Measurements from ENCODE around the gene MSI1. TPM values are rescaled to one million over a fixed set of nuclear protein-coding genes. Genes with fewer than 3 reads are reported as not detected.

MSI1 gene
- total and polyA plus RNA-seq, 2 of the 13 experiments (the other 11 are each of a cell fraction or from before 2014, with no cell fraction given), result 0.09 to 0.46 TPM

DNA sequence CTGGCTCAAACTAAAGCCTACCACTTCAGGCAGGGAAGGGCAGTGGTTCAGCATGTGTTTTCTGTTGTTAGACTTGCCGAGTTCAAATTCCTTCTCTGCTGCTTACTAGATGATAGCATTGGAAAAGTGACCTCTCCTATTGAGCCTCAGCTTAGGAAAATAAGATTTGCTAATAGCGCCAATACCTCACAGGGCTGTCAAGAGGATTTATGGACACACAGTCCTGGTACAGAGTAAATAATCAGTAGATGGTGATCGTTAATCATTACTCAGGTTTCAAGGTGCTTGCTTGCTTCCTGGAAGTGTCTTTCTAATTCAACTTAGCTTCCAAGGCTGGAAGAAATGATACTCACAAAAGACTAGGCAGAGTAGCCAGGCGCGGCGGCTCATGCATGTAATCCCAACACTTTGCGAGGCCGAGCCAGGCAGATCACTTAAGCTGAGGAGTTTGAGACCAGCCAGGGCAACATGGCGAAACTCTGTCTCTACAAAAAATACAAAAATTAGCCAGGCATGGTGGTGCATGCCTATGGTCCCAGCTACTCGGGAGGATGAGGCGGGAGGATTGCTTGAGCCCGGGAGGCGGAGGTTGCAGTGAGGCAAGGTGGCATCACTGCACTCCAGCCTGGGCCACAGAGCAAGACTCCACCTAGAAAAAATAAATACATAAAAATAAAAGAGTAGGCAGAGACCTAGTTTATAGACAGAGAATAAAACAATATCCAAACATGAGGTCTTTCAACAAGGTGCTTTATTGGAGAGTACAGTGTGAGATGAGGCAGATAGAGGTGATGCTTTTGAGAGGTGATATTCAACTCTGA lies 47.4 kb downstream of the MSI1 start (continued):
- TF ChIP-seq MED8 (CRISPR knock-in tag; IDR thresholded peaks at IDR 0.05; ENCODE audit: insufficient replicate concordance) (no peak), ISL2 (CRISPR knock-in tag; IDR thresholded peaks at IDR 0.05) (peak; percentile 62; the same call in 1 of the 2 replicates), ZSCAN29 (CRISPR knock-in tag; conservative IDR thresholded peaks at IDR 0.05) (no peak), ZSCAN20 (CRISPR knock-in tag; IDR thresholded peaks at IDR 0.05; ENCODE audit: borderline replicate concordance) (no peak)
- TF ChIP-seq, protein P1, sequence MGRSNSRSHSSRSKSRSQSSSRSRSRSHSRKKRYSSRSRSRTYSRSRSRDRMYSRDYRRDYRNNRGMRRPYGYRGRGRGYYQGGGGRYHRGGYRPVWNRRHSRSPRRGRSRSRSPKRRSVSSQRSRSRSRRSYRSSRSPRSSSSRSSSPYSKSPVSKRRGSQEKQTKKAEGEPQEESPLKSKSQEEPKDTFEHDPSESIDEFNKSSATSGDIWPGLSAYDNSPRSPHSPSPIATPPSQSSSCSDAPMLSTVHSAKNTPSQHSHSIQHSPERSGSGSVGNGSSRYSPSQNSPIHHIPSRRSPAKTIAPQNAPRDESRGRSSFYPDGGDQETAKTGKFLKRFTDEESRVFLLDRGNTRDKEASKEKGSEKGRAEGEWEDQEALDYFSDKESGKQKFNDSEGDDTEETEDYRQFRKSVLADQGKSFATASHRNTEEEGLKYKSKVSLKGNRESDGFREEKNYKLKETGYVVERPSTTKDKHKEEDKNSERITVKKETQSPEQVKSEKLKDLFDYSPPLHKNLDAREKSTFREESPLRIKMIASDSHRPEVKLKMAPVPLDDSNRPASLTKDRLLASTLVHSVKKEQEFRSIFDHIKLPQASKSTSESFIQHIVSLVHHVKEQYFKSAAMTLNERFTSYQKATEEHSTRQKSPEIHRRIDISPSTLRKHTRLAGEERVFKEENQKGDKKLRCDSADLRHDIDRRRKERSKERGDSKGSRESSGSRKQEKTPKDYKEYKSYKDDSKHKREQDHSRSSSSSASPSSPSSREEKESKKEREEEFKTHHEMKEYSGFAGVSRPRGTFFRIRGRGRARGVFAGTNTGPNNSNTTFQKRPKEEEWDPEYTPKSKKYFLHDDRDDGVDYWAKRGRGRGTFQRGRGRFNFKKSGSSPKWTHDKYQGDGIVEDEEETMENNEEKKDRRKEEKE (IDR thresholded peaks at IDR 0.05), result no peak
- TF ChIP-seq, protein P2, sequence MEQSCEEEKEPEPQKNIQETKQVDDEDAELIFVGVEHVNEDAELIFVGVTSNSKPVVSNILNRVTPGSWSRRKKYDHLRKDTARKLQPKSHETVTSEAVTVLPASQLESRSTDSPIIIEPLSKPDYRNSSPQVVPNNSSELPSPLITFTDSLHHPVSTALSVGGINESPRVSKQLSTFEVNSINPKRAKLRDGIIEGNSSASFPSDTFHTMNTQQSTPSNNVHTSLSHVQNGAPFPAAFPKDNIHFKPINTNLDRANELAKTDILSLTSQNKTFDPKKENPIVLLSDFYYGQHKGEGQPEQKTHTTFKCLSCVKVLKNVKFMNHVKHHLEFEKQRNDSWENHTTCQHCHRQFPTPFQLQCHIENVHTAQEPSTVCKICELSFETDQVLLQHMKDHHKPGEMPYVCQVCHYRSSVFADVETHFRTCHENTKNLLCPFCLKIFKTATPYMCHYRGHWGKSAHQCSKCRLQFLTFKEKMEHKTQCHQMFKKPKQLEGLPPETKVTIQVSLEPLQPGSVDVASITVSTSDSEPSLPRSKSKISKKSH (CRISPR knock-in tag; IDR thresholded peaks at IDR 0.05; ENCODE audit: borderline replicate concordance), result no peak
- TF ChIP-seq, protein P3, sequence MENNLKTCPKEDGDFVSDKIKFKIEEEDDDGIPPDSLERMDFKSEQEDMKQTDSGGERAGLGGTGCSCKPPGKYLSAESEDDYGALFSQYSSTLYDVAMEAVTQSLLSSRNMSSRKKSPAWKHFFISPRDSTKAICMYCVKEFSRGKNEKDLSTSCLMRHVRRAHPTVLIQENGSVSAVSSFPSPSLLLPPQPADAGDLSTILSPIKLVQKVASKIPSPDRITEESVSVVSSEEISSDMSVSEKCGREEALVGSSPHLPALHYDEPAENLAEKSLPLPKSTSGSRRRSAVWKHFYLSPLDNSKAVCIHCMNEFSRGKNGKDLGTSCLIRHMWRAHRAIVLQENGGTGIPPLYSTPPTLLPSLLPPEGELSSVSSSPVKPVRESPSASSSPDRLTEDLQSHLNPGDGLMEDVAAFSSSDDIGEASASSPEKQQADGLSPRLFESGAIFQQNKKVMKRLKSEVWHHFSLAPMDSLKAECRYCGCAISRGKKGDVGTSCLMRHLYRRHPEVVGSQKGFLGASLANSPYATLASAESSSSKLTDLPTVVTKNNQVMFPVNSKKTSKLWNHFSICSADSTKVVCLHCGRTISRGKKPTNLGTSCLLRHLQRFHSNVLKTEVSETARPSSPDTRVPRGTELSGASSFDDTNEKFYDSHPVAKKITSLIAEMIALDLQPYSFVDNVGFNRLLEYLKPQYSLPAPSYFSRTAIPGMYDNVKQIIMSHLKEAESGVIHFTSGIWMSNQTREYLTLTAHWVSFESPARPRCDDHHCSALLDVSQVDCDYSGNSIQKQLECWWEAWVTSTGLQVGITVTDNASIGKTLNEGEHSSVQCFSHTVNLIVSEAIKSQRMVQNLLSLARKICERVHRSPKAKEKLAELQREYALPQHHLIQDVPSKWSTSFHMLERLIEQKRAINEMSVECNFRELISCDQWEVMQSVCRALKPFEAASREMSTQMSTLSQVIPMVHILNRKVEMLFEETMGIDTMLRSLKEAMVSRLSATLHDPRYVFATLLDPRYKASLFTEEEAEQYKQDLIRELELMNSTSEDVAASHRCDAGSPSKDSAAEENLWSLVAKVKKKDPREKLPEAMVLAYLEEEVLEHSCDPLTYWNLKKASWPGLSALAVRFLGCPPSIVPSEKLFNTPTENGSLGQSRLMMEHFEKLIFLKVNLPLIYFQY (CRISPR knock-in tag; IDR thresholded peaks at IDR 0.05; ENCODE audit: borderline replicate concordance), result no peak
- TF ChIP-seq, protein P4, sequence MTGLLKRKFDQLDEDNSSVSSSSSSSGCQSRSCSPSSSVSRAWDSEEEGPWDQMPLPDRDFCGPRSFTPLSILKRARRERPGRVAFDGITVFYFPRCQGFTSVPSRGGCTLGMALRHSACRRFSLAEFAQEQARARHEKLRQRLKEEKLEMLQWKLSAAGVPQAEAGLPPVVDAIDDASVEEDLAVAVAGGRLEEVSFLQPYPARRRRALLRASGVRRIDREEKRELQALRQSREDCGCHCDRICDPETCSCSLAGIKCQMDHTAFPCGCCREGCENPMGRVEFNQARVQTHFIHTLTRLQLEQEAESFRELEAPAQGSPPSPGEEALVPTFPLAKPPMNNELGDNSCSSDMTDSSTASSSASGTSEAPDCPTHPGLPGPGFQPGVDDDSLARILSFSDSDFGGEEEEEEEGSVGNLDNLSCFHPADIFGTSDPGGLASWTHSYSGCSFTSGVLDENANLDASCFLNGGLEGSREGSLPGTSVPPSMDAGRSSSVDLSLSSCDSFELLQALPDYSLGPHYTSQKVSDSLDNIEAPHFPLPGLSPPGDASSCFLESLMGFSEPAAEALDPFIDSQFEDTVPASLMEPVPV (CRISPR knock-in tag; IDR thresholded peaks at IDR 0.05), result 0 out of 2 replicates have a peak, but pooled peaks have one; percentile 19
